Posterior cingulate gyrus (tissue), 11 donors: ENCODE data around the gene FOXI1.
"Not testable (repeated sequence)": the region's sequence is repeated elsewhere in the genome, so short reads cannot be mapped to it uniquely, and the experiment has no call there.

Source experiments
- DNase-seq, 10 donors: peaks; one replicate each; pipeline versions ENCODE4 v3.0.0 to v3.0.0-alpha.2; 2020 to 2021; ENCODE audit warnings: mixed read lengths in 3 of 10
- intact Hi-C: fragments of 100-400 bp; cut with DNase I; formaldehyde crosslinking; loops from one replicate; pipeline ENCODE4 v1.15.1; 2023

FOXI1 gene

DNA sequence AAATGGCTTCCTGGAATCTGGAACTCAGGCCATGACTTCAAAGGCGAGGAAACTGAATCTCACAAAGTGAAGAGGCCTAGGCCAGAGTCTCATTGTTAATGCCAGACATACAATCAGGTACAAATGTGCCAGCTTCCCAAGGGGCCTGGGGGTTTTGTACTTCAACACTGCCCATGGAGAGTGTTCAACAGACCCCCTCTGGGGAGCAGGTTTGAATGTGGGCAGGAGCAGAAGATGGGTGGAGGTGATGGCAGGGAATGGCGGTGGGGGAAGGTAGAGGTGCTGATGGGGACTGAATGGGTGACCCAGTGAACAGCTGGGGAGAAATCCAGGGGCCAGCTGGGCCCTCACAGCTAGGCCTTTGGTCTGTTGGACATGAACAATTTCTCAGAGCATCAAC lies 12.0 kb downstream of the FOXI1 start:
- DNase-seq = no peak

DNA sequence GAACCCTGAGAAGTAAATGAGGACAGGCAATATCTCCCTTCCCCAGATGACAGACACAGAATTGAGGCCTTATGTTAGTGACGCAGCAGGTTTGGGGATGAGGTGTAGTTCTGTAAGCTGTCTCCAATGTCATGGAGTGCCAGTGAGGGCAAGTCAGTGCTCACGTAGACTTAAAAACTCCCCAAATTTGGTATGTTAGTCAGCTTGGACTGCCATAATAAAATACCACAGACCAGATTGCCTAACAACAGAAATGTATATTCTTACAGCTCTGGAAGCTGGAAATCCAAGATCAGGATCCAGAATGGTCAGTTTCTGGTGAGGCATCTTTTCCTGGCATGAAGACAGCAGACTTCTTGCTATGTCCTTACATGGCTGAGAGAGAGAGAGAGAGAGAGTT lies 14.9 kb downstream of the FOXI1 start:
- intact Hi-C loops = no loop called here
- no peak for DNase-seq

More for the DNA sequence above, 12.0 kb downstream of the FOXI1 start:
- intact Hi-C loops = no loop called here

DNA sequence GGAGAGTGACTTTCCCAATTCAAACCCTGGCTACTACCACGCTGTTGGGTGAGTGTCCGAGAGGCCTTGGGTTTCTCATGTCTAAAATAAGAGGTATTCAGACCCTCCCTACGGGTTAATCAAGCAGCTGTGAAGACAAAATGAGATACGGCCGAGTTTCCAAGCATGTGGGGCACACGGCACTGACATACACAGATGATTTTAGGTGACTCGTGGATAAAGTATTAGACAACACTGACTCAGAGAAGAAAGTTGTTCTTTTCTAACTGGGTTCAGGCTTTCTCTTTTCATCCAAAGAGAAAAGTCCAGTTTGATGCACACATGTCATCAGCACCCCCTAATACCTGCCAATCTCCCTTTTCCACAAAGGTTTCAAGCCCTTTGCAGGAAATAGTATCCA lies 15.6 kb downstream of the FOXI1 start:
- DNase-seq = no peak
- intact Hi-C loops = no loop called here

GRCh38 chr5:170126061-170126460 lies 20.4 kb downstream of the FOXI1 start:
- no peak for DNase-seq
- intact Hi-C loops = no loop called here

DNA sequence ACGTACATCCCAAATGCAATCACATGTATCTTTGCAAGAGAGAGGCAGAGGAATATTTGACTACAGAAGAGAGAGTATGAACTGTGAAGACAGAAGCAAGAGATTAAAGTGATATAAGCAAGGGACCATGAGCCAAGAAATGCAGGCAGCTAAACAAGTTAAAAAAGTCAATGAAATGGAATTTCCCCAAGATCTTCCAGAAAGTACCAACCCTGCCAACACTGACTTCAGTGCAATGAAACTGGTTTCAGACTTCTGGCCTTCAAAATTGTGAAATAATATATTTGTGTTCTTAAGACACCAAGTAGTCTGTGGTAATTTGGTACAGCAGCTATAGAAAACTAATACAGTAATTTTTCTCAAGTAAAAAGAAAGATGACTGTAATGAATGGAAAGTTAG lies 20.9 kb downstream of the FOXI1 start:
- intact Hi-C loops = no loop called here

GRCh38 chr5:170131235-170131634 lies 25.5 kb downstream of the FOXI1 start:
- no peak for DNase-seq
- intact Hi-C loops = no loop called here

More for the DNA sequence above, 20.9 kb downstream of the FOXI1 start:
- no peak for DNase-seq

DNA sequence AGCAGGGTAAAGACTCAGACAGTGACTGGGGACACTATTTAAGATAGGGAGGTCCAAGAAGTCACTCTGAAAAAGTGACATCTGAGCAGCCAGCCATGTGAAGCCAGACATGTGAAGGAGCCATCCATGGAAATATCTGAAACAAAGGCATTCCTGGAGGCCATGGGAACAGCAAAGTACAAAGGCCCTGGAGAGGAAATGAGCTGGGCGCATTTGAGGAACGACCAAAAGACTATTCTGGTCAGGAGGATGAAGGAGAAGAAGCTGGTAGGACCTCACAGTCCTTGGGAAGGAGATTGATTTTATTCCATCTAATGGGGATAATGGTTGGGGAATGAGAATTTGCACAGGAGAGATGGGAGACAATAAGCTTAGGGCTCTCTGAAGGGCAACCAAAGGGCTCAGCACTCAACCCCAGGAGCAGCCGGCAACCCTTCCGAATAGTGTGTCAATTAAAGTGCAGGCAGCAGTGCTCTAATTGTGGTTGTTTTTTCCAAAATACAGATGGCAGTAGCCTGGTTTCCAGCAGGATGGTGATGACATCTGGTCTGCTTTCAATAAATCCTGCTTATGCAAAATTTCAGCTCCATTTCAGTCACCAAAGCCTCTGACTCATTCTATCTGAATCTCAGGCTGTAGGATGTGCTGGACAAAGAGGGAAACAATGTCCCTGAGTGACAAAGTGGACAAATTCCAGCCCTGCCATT lies 26.7 kb downstream of the FOXI1 start:
- no peak for DNase-seq
- intact Hi-C loops = no loop called here

- DNase-seq = no peak
- intact Hi-C loops = no loop called here
Measured at GRCh38 chr5:170132976-170133448, 27.3 kb downstream of the FOXI1 start.

- intact Hi-C loops = no loop called here
- no peak for DNase-seq
Measured at GRCh38 chr5:170135796-170136490, 30.2 kb downstream of the FOXI1 start.

DNA sequence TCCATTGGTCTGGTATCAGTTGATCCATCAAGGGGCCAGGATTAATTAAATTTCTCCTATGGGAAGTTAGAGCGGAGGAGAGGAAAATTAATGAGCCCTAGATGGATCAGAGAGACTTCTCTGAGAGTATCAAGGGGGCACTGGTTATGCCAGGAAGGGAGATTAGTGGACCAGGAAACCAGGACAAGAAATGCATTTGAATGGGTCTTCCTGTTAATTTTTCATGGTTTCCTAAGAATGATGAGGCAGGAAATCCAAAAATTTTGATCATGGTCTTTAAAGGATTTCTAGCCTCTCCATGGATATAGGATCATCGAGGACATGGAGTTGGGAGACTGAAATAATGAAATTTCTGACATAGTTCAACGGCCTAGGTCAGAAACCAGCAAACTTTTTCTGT lies 30.8 kb downstream of the FOXI1 start:
- intact Hi-C loops = no loop called here
- no peak for DNase-seq

- intact Hi-C loops = no loop called here
- no peak for DNase-seq
Measured at GRCh38 chr5:170137694-170138214, 32.1 kb downstream of the FOXI1 start.

- intact Hi-C loops = no loop called here
- no peak for DNase-seq
Measured at GRCh38 chr5:170138273-170138672, 32.6 kb downstream of the FOXI1 start.

GRCh38 chr5:170139786-170140335 lies 34.2 kb downstream of the FOXI1 start:
- intact Hi-C loops = no loop called here

GRCh38 chr5:170141196-170141595 lies 35.5 kb downstream of the FOXI1 start:
- peak in 5 of 10 donors; percentile 34 to 85 (median 70) for DNase-seq
- intact Hi-C loops = not testable (repeated sequence)

More at GRCh38 chr5:170139786-170140335, 34.2 kb downstream of the FOXI1 start:
- peak in 1 of 10 donors; percentile 49 for DNase-seq

- DNase-seq = peak in 1 of 10 donors; percentile 57
- intact Hi-C loops = no loop called here
Measured at GRCh38 chr5:170141636-170142035, 35.9 kb downstream of the FOXI1 start.

GRCh38 chr5:170142196-170142595 lies 36.5 kb downstream of the FOXI1 start:
- no peak for DNase-seq
- intact Hi-C loops = no loop called here

GRCh38 chr5:170143091-170143490 lies 37.4 kb downstream of the FOXI1 start:
- intact Hi-C loops = no loop called here

DNA sequence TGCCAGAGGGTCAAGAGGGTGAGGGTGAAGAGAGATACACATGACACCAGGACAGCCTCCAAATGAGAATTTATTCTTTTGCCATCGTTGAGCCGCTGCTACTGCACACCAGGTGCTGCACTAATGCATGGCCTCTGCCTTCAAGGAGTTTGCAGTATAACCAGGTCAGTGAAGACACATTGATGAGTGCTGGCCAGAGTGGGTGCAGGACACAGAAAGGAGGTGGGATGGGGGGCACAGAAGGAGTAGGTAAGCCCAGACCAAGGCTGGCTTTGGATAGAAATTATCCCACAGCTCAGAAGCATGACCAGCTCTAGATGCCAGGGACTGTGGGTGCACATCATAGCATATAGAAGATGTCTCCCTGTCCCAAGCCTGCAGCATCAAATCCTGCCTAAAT lies 38.0 kb downstream of the FOXI1 start:
- no peak for DNase-seq
- intact Hi-C loops = no loop called here

More at GRCh38 chr5:170143091-170143490, 37.4 kb downstream of the FOXI1 start:
- DNase-seq = no peak

DNA sequence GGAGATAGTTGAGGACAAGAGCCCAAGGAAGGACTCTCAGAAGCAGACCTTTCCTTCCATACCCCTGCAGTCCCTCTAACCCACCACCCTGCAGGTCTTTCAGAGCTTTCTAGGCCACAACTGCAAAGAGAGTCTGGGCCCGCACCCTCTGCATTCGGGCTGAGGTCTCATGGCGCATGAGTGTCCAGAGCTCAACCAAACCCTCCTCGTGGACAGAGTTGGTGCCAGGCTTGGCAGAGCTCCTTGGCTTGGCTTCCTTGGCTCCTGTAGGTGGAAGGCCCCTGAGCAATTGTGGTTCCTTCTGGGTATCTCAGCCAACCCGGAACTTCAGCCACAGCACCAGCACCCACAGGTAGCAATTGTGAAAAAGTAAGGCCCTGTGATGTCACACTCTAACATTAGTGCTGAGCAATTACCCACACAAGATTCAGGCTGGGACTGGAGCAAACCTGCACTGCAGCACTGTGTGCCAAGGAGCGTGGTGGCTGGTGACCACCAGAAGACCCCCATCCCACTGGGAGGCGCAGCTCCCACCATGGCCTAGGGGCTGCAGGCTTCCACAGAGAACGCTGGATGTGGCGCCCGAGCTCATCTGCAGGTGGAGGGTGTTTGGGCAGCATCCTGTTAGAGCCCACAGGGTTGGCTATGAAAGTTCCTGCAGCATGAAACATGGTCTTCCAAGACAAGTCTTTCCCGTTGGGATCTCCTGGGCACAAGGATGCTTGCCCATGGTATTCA lies 38.8 kb downstream of the FOXI1 start:
- intact Hi-C loops = no loop called here
- DNase-seq = peak in 1 of 10 donors; percentile 61

DNA sequence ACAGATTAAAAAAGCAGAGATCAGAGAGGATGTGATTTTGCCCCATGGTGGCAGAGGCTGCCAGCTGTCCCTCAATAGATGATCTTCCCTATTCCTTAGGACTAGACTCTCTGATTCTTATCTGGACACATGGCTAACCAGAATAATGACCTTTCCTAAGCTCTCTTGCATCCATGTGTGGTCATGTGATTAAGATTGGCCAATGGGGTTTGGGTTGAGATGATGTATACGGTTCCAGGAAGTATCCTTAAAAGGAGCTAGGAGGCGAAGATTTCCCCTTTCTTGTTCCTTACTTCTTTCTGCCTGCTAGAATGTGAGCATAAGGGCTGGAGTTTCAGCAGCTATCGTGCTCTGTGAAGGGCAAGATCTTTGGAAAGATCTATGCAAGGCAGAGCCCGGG lies 39.8 kb downstream of the FOXI1 start:
- intact Hi-C loops = no loop called here
- no peak for DNase-seq
